IMR-90 (cell line): ENCODE measurements around the gene SDF2L1. TPM values are rescaled to one million over a fixed set of nuclear protein-coding genes. Genes with fewer than 3 reads are reported as not detected.

Experiments
- ATAC-seq: fragments of 200-7000 bp; cut with Tn5 transposase; 2 replicates; pipeline ENCODE4 v1.9.1; 2020; ENCODE audit warnings: low read depth, mild to moderate bottlenecking, moderate library complexity
- BruUV-seq: library from RNA; stranded (reverse); fragments of 400-500 nt; replicated peaks from 2 replicates; lab custom pipeline; 2021; lab: Mats Ljungman, UMichigan
- CTCF ChIA-PET: fragments of 300-600 bp; formaldehyde crosslinking; extraction: SDS; loops from one replicate; lab custom pipeline; 2021; ENCODE audit warnings: antibody characterized with exemption; lab: Yijun Ruan, JAX
- POLR2A ChIA-PET: fragments of 300-600 bp; sonication (Branson Sonifier 250); formaldehyde crosslinking; loops from one replicate; lab custom pipeline; 2022; ENCODE audit warnings: antibody characterized with exemption; ENCODE audit not compliant: unreplicated experiment; lab: Charles Lee
- DNase-seq: peaks from one replicate; pipeline ENCODE4 v3.0.0; 2013
- H2AFZ ChIP-seq: replicated peaks from 2 replicates; pipeline ENCODE3; 2013; ENCODE audit warnings: low read length, mild to moderate bottlenecking; ENCODE audit not compliant: poor library complexity
- H2AK5ac ChIP-seq: 2 replicates; pipeline ENCODE4 v1.6.1; 2013; ENCODE audit warnings: low read depth, low read length, inconsistent platforms
- H2AK9ac ChIP-seq: replicated peaks from 2 replicates; pipeline ENCODE3; 2013; ENCODE audit warnings: mild to moderate bottlenecking, low read depth, low read length, moderate library complexity; ENCODE audit not compliant: poor library complexity
- H2BK120ac ChIP-seq: 2 replicates; pipeline ENCODE4 v1.6.1; 2013; ENCODE audit warnings: low read depth, low read length, inconsistent platforms
- H2BK15ac ChIP-seq: 3 replicates; pipeline ENCODE4 v1.6.1; 2013; ENCODE audit warnings: low read depth, low read length, inconsistent platforms
- H2BK20ac ChIP-seq: 2 replicates; pipeline ENCODE4 v1.6.1; 2013; ENCODE audit warnings: low read depth, mild to moderate bottlenecking, inconsistent platforms, low read length, moderate library complexity
- H2BK5ac ChIP-seq: 2 replicates; pipeline ENCODE4 v1.6.1; 2013; ENCODE audit warnings: mild to moderate bottlenecking, low read depth, low read length, inconsistent platforms; ENCODE audit not compliant: poor library complexity, severe bottlenecking
- H3K14ac ChIP-seq: replicated peaks from 2 replicates; pipeline ENCODE4 v1.6.1; 2013; ENCODE audit warnings: low read depth, low read length, inconsistent platforms
- H3K18ac ChIP-seq: 2 replicates; pipeline ENCODE4 v1.6.1; 2013; ENCODE audit warnings: low read depth, low read length, control low read depth
- H3K23ac ChIP-seq: 2 replicates; pipeline ENCODE4 v1.6.1; 2013; ENCODE audit warnings: low read depth, low read length, inconsistent platforms
- H3K27ac ChIP-seq: 2 replicates; pipeline ENCODE4 v1.5.1; 2013; ENCODE audit warnings: mild to moderate bottlenecking, control low read depth, low read length; ENCODE audit not compliant: insufficient read depth
- H3K27me3 ChIP-seq: 2 replicates; pipeline ENCODE4 v1.6.1; 2013; ENCODE audit warnings: low read length; ENCODE audit not compliant: control insufficient read depth, insufficient read depth
- H3K36me3 ChIP-seq: 2 replicates; pipeline ENCODE4 v1.6.1; 2013; ENCODE audit warnings: low read length, mixed read lengths; ENCODE audit not compliant: control insufficient read depth, insufficient read depth
- H3K4ac ChIP-seq: 2 replicates; pipeline ENCODE4 v1.6.1; 2013; ENCODE audit warnings: low read depth, low read length, inconsistent platforms
- H3K4me1 ChIP-seq: 2 replicates; pipeline ENCODE4 v1.6.1; 2013; ENCODE audit warnings: low read length, mixed read lengths; ENCODE audit not compliant: control insufficient read depth, insufficient read depth
- H3K4me2 ChIP-seq: 2 replicates; pipeline ENCODE4 v1.6.1; 2013; ENCODE audit warnings: low read depth, mild to moderate bottlenecking, control low read depth, low read length, moderate library complexity
- H3K4me3 ChIP-seq: 2 replicates; pipeline ENCODE4 v1.5.1; 2013; ENCODE audit warnings: low read depth, mild to moderate bottlenecking, control low read depth, low read length, moderate library complexity; ENCODE audit not compliant: insufficient read depth
- H3K56ac ChIP-seq: 2 replicates; pipeline ENCODE4 v1.6.1; 2013; ENCODE audit warnings: low read length, inconsistent platforms; ENCODE audit not compliant: insufficient read depth; ENCODE audit errors: extremely low read depth
- H3K79me1 ChIP-seq, 2 experiments: 2 replicates each; pipeline ENCODE4 v1.6.1; 2013; ENCODE audit warnings: low read length in 2 of 2, inconsistent platforms in 1 of 2, low read depth in 1 of 2
- H3K9ac ChIP-seq: 2 replicates; pipeline ENCODE4 v1.6.1; 2013; ENCODE audit warnings: low read depth, low read length, control low read depth
- H3K9me1 ChIP-seq: 2 replicates; pipeline ENCODE4 v1.6.1; 2013; ENCODE audit warnings: low read length, inconsistent platforms; ENCODE audit not compliant: insufficient read depth
- H3K9me3 ChIP-seq: 2 replicates; pipeline ENCODE4 v1.6.1; 2013; ENCODE audit warnings: low read length; ENCODE audit not compliant: control insufficient read depth, insufficient read depth
- H4K20me1 ChIP-seq: 2 replicates; pipeline ENCODE4 v1.6.1; 2013; ENCODE audit warnings: low read length, inconsistent platforms; ENCODE audit not compliant: insufficient read depth
- H4K5ac ChIP-seq: 2 replicates; pipeline ENCODE4 v1.6.1; 2013; ENCODE audit warnings: mild to moderate bottlenecking, low read depth, low read length, control low read depth
- H4K8ac ChIP-seq, 2 experiments: 2 replicates each; pipeline ENCODE4 v1.6.1; 2013; ENCODE audit warnings: low read depth in 2 of 2, low read length in 2 of 2, control low read depth in 1 of 2, inconsistent platforms in 1 of 2
- H4K91ac ChIP-seq: 2 replicates; pipeline ENCODE4 v1.6.1; 2013; ENCODE audit warnings: low read depth, low read length, inconsistent platforms; ENCODE audit not compliant: insufficient read depth
- BHLHE40 ChIP-seq: fragments of 150-350 bp; IDR thresholded peaks from 2 replicates; pipeline ENCODE4 v1.6.1; 2016; ENCODE audit warnings: mild to moderate bottlenecking, low read depth, low read length
- CEBPB ChIP-seq: IDR thresholded peaks from 2 replicates; pipeline ENCODE4 v1.6.1; 2012; ENCODE audit warnings: low read depth, low read length, improper control_type of control experiment
- CHD1 ChIP-seq: IDR thresholded peaks from 2 replicates; pipeline ENCODE4 v1.6.1; 2012; ENCODE audit warnings: low read depth, low read length, improper control_type of control experiment
- FOS ChIP-seq: fragments of 150-350 bp; IDR thresholded peaks from 2 replicates; pipeline ENCODE4 v1.6.1; 2016; ENCODE audit warnings: low read depth, low read length
- MAFK ChIP-seq: IDR thresholded peaks from 2 replicates; pipeline ENCODE4 v1.6.1; 2012; ENCODE audit warnings: low read depth, low read length, improper control_type of control experiment
- MAZ ChIP-seq: IDR thresholded peaks from 2 replicates; pipeline ENCODE4 v1.6.1; 2012; ENCODE audit warnings: low read depth, mild to moderate bottlenecking, low read length, improper control_type of control experiment, moderate library complexity, borderline replicate concordance
- MXI1 ChIP-seq: IDR thresholded peaks from 2 replicates; pipeline ENCODE4 v1.6.1; 2012; ENCODE audit warnings: low read depth, mild to moderate bottlenecking, low read length, moderate library complexity, borderline replicate concordance
- NFE2L2 ChIP-seq: fragments of 150-350 bp; IDR thresholded peaks from 2 replicates; pipeline ENCODE4 v1.6.1; 2016; ENCODE audit warnings: low read depth, mild to moderate bottlenecking, low read length
- POLR2A ChIP-seq: IDR thresholded peaks from 2 replicates; pipeline ENCODE4 v1.6.1; 2012; ENCODE audit warnings: mild to moderate bottlenecking, low read depth, low read length
- RAD21 ChIP-seq: IDR thresholded peaks from 2 replicates; pipeline ENCODE4 v1.6.1; 2012; ENCODE audit warnings: low read length, improper control_type of control experiment
- RCOR1 ChIP-seq: IDR thresholded peaks from 2 replicates; pipeline ENCODE4 v1.6.1; 2012; ENCODE audit warnings: mild to moderate bottlenecking, low read length, improper control_type of control experiment; ENCODE audit not compliant: insufficient replicate concordance
- RFX5 ChIP-seq: IDR thresholded peaks from 2 replicates; pipeline ENCODE4 v1.8.0; 2012; ENCODE audit warnings: low read depth, mild to moderate bottlenecking, low read length, moderate library complexity
- SMC3 ChIP-seq: fragments of 150-350 bp; IDR thresholded peaks from 2 replicates; pipeline ENCODE4 v1.6.1; 2016; ENCODE audit warnings: low read depth, mild to moderate bottlenecking, antibody characterized with exemption, low read length, moderate library complexity
- WGBS, 2 experiments: methylation state at CpG; one replicate each; pipeline versions ENCODE4 v1.1.5 to v1.1.7; 2013; ENCODE audit warnings: missing lambda C conversion rate in 2 of 2; ENCODE audit not compliant: insufficient read length in 1 of 2; ENCODE audit errors: extremely low coverage in 2 of 2; 5-methylcytosine and 5-hydroxymethylcytosine counted together
- dilution Hi-C: fragments of 300-500 bp; cut with HindIII; formaldehyde crosslinking; loops from one replicate; pipeline ENCODE4 v1.14.3; 2018; ENCODE audit warnings: low sequenced_read_pairs; ENCODE audit not compliant: unreplicated experiment
- in situ Hi-C: fragments of 300-500 bp; cut with MboI; formaldehyde crosslinking; loops from 3 replicates; pipeline ENCODE4 v1.14.3; 2019; ENCODE audit warnings: low sequenced_read_pairs, inconsistent platforms, mixed read lengths
- intact Hi-C: fragments of 100-400 bp; cut with micrococcal nuclease; formaldehyde crosslinking; loops from 2 replicates; pipeline ENCODE4 v1.10.0; 2022
- polyA plus RNA-seq, 3 experiments: library from polyadenylated mRNA; depleted of rRNA; stranded (reverse); fragments of >200 nt; gene quantifications; 2 replicates each; pipeline ENCODE4 v1.2.3, GENCODE V29; 2012; ENCODE audit warnings: low replicate concordance in 1 of 3
- total RNA-seq: library from RNA; depleted of rRNA; stranded (reverse); fragments of >200 nt; gene quantifications from 2 replicates; pipeline ENCODE4 v1.2.3, GENCODE V29; 2012
- TF ChIP-seq, protein P1 (sequence below): fragments of 150-350 bp; IDR thresholded peaks from 2 replicates; pipeline ENCODE4 v1.6.1; 2016; ENCODE audit warnings: low read depth, mild to moderate bottlenecking, low read length, moderate library complexity, borderline replicate concordance
- TF ChIP-seq, protein P2 (sequence below): fragments of 150-350 bp; IDR thresholded peaks from 2 replicates; pipeline ENCODE4 v1.6.1; 2017; ENCODE audit warnings: mild to moderate bottlenecking, antibody characterized with exemption, low read length, low read depth
- TF ChIP-seq, protein P3 (sequence below): conservative IDR thresholded peaks from 2 replicates; pipeline ENCODE4 v1.5.1; 2012; ENCODE audit warnings: mild to moderate bottlenecking, low read depth, low read length, improper control_type of control experiment

Gene SDF2L1
- total and polyA plus RNA-seq, 2 of the 4 experiments (the other 2 are of a cell fraction) = 18.8 to 51.1 TPM

DNA sequence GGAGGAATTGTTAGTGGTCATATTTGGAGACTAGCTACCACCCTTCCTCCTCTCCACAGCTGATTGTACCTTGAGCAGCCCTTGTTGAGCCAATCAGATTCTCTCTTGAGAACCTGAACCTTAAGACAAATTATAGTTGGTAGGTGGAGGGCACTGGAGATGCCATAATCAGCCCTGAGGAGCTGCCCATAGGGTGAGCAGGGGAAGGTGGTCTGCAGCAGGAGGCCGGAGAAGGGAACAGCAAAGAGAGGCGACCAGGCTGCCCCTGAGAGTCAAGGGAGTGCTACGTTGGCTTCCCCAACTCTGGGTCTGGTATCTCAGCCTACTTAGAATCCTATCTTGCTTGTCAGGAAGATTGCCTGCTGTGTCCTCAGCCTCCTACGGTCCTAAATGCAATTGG lies 2.7 kb upstream of the SDF2L1 start:
- H4K20me1 ChIP-seq = peaks cover 10% of the 10 kb centered on the region
- H3K56ac ChIP-seq = no peak overlapping the region
- H3K4me1 ChIP-seq = peaks cover 1% of the 10 kb centered on the region; the same call in 1 of the 2 replicates
- ChIA-PET POLR2A (no interaction called here), CTCF (no interaction called here)
- H3K36me3 ChIP-seq = peaks cover 4% of the 10 kb centered on the region
- no peak overlapping the region for H3K14ac ChIP-seq
- H2BK15ac ChIP-seq = no peak overlapping the region
- no peak overlapping the region for H3K27ac ChIP-seq
- H3K4me2 ChIP-seq = no peak overlapping the region
- no peak overlapping the region for H2BK5ac ChIP-seq
- no peak overlapping the region for H3K18ac ChIP-seq
- intact Hi-C loops = no loop called here
- no peak overlapping the region for H2AK5ac ChIP-seq
- H3K23ac ChIP-seq = no peak overlapping the region; the same call in 1 of the 2 replicates
- DNase-seq (no peak), ATAC-seq (no peak)
- no peak overlapping the region for H2BK120ac ChIP-seq
- TF ChIP-seq, protein P1, sequence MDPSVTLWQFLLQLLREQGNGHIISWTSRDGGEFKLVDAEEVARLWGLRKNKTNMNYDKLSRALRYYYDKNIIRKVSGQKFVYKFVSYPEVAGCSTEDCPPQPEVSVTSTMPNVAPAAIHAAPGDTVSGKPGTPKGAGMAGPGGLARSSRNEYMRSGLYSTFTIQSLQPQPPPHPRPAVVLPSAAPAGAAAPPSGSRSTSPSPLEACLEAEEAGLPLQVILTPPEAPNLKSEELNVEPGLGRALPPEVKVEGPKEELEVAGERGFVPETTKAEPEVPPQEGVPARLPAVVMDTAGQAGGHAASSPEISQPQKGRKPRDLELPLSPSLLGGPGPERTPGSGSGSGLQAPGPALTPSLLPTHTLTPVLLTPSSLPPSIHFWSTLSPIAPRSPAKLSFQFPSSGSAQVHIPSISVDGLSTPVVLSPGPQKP = no peak
- TF ChIP-seq MAFK = no peak
- no peak for TF ChIP-seq RFX5
- no peak for TF ChIP-seq FOS
- no peak for TF ChIP-seq BHLHE40
- TF ChIP-seq RAD21 = no peak
- TF ChIP-seq CHD1 = no peak
- no peak for TF ChIP-seq SMC3
- TF ChIP-seq MXI1 = no peak
- TF ChIP-seq NFE2L2 = no peak
- TF ChIP-seq CEBPB = no peak
- TF ChIP-seq POLR2A = no peak
- TF ChIP-seq MAZ = no peak
- TF ChIP-seq, protein P2, sequence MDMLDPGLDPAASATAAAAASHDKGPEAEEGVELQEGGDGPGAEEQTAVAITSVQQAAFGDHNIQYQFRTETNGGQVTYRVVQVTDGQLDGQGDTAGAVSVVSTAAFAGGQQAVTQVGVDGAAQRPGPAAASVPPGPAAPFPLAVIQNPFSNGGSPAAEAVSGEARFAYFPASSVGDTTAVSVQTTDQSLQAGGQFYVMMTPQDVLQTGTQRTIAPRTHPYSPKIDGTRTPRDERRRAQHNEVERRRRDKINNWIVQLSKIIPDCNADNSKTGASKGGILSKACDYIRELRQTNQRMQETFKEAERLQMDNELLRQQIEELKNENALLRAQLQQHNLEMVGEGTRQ = no peak
- TF ChIP-seq, protein P3, sequence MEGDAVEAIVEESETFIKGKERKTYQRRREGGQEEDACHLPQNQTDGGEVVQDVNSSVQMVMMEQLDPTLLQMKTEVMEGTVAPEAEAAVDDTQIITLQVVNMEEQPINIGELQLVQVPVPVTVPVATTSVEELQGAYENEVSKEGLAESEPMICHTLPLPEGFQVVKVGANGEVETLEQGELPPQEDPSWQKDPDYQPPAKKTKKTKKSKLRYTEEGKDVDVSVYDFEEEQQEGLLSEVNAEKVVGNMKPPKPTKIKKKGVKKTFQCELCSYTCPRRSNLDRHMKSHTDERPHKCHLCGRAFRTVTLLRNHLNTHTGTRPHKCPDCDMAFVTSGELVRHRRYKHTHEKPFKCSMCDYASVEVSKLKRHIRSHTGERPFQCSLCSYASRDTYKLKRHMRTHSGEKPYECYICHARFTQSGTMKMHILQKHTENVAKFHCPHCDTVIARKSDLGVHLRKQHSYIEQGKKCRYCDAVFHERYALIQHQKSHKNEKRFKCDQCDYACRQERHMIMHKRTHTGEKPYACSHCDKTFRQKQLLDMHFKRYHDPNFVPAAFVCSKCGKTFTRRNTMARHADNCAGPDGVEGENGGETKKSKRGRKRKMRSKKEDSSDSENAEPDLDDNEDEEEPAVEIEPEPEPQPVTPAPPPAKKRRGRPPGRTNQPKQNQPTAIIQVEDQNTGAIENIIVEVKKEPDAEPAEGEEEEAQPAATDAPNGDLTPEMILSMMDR = no peak
- TF ChIP-seq RCOR1 = no peak
- no peaks in the 10 kb centered on the region for H3K9me3 ChIP-seq
- H4K5ac ChIP-seq = no peak overlapping the region
- no peak overlapping the region for H2BK20ac ChIP-seq
- peaks cover 5% of the 10 kb centered on the region for H3K9me1 ChIP-seq
- H2AFZ ChIP-seq = no peak overlapping the region
- no peak overlapping the region for H3K4me3 ChIP-seq
- no peak overlapping the region for H3K4ac ChIP-seq
- no peak overlapping the region for H4K91ac ChIP-seq
- dilution Hi-C loops = no loop called here
- no peak overlapping the region for H3K9ac ChIP-seq
- H2AK9ac ChIP-seq = peak overlapping the region; percentile 45
- peaks cover 6 to 18% of the 10 kb centered on the region in 2 experiments; a peak in 3 of 4 replicates for H3K79me1 ChIP-seq
- no TSS peak for BruUV-seq
- no peaks in the 10 kb centered on the region for H3K27me3 ChIP-seq
- WGBS, 2 experiments = 71% methylated on average over 2 of the region's 4 CpGs; no CpG with 5 or more reads in 1 of the 2 experiments
- H4K8ac ChIP-seq = no peak overlapping the region
- in situ Hi-C loops = no loop called here
